KMS-11 (cell line): ENCODE data around the gene DAB2IP.
A peak's percentile ranks its signal among the peaks of the same experiment; 100 is the strongest.

ENCODE experiments used
- H2AFZ ChIP-seq: fragments of 200-600 bp; sonication (generic); 2 replicates; pipeline ENCODE4 v1.6.1; 2016; ENCODE audit warnings: antibody characterized with exemption, mixed run types, low read depth
- H3K27ac ChIP-seq: fragments of 200-600 bp; sonication (generic); 2 replicates; pipeline ENCODE4 v1.6.1; 2016; ENCODE audit warnings: mild to moderate bottlenecking, mixed run types
- H3K27me3 ChIP-seq: fragments of 200-600 bp; sonication (generic); 2 replicates; pipeline ENCODE4 v1.6.1; 2017; ENCODE audit warnings: mild to moderate bottlenecking, low read depth, mixed run types, moderate library complexity; ENCODE audit not compliant: insufficient read depth
- H3K36me3 ChIP-seq: fragments of 200-600 bp; sonication (generic); 2 replicates; pipeline ENCODE4 v1.6.1; 2017; ENCODE audit warnings: mild to moderate bottlenecking, mixed run types; ENCODE audit not compliant: insufficient read depth
- H3K4me1 ChIP-seq: fragments of 200-600 bp; sonication (generic); 2 replicates; pipeline ENCODE4 v1.6.1; 2016; ENCODE audit warnings: mild to moderate bottlenecking, low read depth, mixed run types; ENCODE audit not compliant: poor library complexity, severe bottlenecking
- H3K4me2 ChIP-seq: fragments of 200-600 bp; sonication (generic); 2 replicates; pipeline ENCODE4 v1.7.0; 2016; ENCODE audit warnings: mild to moderate bottlenecking, mixed run types
- H3K4me3 ChIP-seq: fragments of 200-600 bp; sonication (generic); IDR thresholded peaks from 2 replicates; pipeline ENCODE4 v1.6.1; 2017; ENCODE audit warnings: low read depth, low read length, mixed read lengths; ENCODE audit not compliant: insufficient read depth
- H3K79me2 ChIP-seq: fragments of 200-600 bp; sonication (generic); 2 replicates; pipeline ENCODE4 v1.6.1; 2016; ENCODE audit warnings: low read depth, mixed run types; ENCODE audit not compliant: insufficient read depth
- H3K9ac ChIP-seq: fragments of 200-600 bp; sonication (generic); 2 replicates; pipeline ENCODE4 v1.6.1; 2016; ENCODE audit warnings: mild to moderate bottlenecking, mixed run types
- H4K20me1 ChIP-seq: fragments of 200-600 bp; sonication (generic); 2 replicates; pipeline ENCODE4 v1.6.1; 2016; ENCODE audit warnings: mild to moderate bottlenecking, mixed run types; ENCODE audit not compliant: insufficient read depth
- TF ChIP-seq, protein P1 (sequence below): fragments of 200-600 bp; sonication (generic); conservative IDR thresholded peaks from 2 replicates; pipeline ENCODE4 v1.6.1; 2017; ENCODE audit warnings: low read depth, mild to moderate bottlenecking, antibody characterized with exemption, low read length, moderate library complexity, mixed read lengths

The DAB2IP gene

DNA sequence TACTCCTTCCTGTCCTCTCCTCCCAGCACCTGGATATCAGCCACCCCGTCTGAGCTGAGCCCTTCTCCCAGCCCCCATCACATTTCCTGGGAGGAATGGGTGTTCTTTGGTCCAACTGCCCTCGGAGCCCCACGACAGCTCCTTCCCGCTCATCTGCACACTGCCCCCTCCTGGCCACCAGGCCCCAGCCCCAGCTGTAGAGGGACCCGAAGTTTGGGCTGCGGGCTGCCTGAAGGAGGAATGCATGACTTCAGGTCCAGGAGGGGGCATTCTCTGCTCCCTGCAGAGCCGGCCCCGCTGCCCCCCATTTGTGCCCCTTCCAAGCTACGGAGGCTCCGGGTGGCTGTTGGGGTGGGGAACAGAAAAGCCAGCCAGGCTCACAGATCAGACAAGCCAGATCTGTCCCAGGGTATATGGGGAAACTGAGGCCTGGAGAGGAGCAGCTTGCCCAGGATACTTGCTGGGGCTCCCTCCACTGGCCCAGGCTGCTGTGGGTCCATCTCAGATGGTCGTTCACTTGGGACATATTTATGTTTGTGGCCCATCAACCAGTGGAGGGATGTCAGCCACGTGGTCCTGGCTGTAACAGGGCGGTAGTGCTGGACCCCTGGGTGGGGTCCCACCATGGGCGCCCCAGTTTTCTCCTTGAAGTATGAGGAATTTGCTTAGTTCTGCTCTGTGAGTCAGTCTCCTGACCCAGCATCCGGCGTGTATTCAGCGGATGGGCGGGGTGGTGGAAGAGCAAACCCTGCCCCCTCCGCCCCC is 33.1 kb downstream of the DAB2IP start:
- TF ChIP-seq, protein P1, sequence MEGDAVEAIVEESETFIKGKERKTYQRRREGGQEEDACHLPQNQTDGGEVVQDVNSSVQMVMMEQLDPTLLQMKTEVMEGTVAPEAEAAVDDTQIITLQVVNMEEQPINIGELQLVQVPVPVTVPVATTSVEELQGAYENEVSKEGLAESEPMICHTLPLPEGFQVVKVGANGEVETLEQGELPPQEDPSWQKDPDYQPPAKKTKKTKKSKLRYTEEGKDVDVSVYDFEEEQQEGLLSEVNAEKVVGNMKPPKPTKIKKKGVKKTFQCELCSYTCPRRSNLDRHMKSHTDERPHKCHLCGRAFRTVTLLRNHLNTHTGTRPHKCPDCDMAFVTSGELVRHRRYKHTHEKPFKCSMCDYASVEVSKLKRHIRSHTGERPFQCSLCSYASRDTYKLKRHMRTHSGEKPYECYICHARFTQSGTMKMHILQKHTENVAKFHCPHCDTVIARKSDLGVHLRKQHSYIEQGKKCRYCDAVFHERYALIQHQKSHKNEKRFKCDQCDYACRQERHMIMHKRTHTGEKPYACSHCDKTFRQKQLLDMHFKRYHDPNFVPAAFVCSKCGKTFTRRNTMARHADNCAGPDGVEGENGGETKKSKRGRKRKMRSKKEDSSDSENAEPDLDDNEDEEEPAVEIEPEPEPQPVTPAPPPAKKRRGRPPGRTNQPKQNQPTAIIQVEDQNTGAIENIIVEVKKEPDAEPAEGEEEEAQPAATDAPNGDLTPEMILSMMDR: peak; percentile 43; the same call in 1 of the 2 replicates
- H3K27ac ChIP-seq: no peak overlapping the region

DNA sequence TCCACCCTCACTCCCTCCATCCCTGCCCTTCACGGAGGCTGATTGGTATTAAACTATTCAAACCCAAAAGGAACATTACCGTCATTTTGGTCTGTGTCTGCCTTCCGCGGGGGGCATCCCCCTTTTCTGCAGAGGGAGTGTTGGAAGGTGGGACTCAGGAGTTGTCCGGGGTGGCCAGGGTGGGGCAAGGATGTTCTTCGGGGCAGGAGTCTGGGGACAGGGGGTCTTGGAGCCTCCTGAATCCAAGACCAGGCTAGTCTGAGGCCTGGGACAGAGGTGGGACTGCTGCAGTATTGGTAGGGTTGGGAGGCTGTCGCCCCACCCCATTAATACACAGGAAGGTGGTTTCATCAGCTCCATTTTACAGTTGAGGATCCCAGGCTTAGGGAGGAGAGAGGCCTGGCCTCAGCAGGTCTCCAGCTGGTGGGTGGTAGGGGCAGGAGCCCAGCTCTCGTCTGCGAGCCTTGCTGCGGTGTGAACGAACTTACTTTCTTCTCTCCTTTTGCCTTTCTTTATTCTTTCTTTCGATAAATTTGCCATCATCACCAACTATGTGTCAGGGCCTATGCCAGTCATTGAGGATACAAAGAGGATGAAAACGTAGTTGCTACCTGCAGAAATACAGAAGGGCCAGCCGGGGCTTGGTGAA is 33.8 kb downstream of the DAB2IP start:
- Histone ChIP-seq H4K20me1 (no peaks in the 10 kb centered on the region), H2AFZ (no peak overlapping the region), H3K4me2 (no peak overlapping the region), H3K27me3 (no peaks in the 10 kb centered on the region), H3K36me3 (no peaks in the 10 kb centered on the region), H3K9ac (no peak overlapping the region), H3K4me1 (no peaks in the 10 kb centered on the region), H3K27ac (no peak overlapping the region), H3K79me2 (no peaks in the 10 kb centered on the region), H3K4me3 (no peak overlapping the region)
- TF ChIP-seq, protein P1: no peak

More for the DNA sequence above, 33.1 kb downstream of the DAB2IP start:
- no peak overlapping the region for H3K4me2 ChIP-seq
- no peaks in the 10 kb centered on the region for H3K27me3 ChIP-seq
- H3K79me2 ChIP-seq: no peaks in the 10 kb centered on the region
- H2AFZ ChIP-seq: no peak overlapping the region
- H4K20me1 ChIP-seq: no peaks in the 10 kb centered on the region
- no peak overlapping the region for H3K4me3 ChIP-seq
- no peaks in the 10 kb centered on the region for H3K36me3 ChIP-seq
- H3K4me1 ChIP-seq: no peaks in the 10 kb centered on the region
- H3K9ac ChIP-seq: no peak overlapping the region

DNA sequence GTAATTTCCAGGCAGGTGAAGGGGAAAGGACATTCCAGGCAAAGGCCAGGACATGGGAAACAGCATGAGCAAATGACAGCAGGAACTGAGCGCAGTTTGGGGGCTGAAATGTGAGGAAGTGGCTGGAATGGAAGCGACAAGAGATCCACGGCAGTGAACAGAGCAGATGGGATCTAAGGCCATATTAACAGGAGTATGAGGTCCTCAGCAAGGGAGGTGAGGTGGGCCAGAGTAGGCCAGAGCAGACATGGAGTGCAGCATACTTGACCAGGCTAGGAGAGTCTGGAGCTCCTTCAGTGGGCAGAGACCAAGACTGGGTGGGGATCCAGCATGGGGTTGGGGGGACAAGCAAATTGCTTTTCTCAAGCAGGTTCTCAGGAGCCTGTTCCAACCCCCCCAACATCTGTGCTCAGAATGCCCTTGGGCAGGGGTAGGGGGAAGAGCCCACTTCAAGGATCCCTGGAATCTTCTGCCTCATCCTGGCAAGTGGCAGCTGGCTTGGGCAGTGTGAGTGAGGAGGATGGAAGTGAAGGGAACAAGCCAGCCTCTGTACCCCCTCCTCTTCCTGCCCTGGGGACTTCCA is 34.5 kb downstream of the DAB2IP start:
- Histone ChIP-seq H2AFZ (no peak overlapping the region), H3K4me3 (no peak overlapping the region), H4K20me1 (no peaks in the 10 kb centered on the region), H3K4me2 (no peak overlapping the region), H3K27ac (no peak overlapping the region), H3K9ac (no peak overlapping the region), H3K36me3 (no peaks in the 10 kb centered on the region), H3K27me3 (no peaks in the 10 kb centered on the region), H3K4me1 (no peaks in the 10 kb centered on the region), H3K79me2 (no peaks in the 10 kb centered on the region)
- TF ChIP-seq, protein P1: no peak

DNA sequence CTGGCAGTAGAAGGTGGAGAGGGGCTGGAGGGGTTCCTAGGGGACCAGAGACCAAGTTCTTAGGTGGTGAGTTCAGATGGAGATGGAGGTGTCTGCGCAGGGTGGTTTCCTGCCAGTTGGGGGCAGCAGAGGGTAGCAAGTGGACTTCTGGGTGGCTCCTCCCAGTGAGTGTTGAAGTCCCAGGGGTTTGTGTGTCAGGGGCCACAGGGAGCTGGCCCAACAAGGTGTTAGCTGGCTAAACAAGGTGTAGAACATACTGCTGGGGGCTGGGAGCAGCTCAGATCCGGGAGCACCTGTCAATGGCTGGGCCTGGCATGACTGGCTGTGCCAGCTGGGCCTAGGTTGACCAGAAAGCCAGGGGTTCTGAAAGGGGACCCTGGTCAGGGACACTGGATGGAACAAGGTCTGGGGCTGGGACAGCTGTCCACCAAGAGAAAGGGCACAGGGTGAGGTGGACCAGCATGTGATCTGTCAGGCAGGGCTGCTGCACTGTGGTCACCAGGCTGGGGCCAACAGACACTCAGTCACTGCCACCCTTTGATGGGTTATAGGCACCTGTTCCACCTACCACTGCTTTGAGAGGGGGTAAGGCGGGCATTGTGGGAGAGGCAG is 35.6 kb downstream of the DAB2IP start:
- no peak overlapping the region for H3K4me3 ChIP-seq
- no peaks in the 10 kb centered on the region for H3K36me3 ChIP-seq
- no peak overlapping the region for H3K4me2 ChIP-seq
- H3K4me1 ChIP-seq: no peaks in the 10 kb centered on the region
- no peaks in the 10 kb centered on the region for H3K27me3 ChIP-seq
- TF ChIP-seq, protein P1: peak; percentile 85
- no peaks in the 10 kb centered on the region for H4K20me1 ChIP-seq
- no peak overlapping the region for H3K9ac ChIP-seq
- no peaks in the 10 kb centered on the region for H3K79me2 ChIP-seq
- no peak overlapping the region for H3K27ac ChIP-seq
- no peak overlapping the region; the same call in 1 of the 2 replicates for H2AFZ ChIP-seq
